H4 (cell line): ENCODE results near the gene AGBL3. TPM values are rescaled to one million over a fixed set of nuclear protein-coding genes. Genes with fewer than 3 reads are reported as not detected.
A peak's percentile ranks its signal among the peaks of the same experiment; 100 is the strongest.

Experiments
- DNase-seq: peaks from one replicate; pipeline ENCODE4 v3.0.0-alpha.2; 2015; ENCODE audit warnings: low spot score
- total RNA-seq: library from RNA; depleted of rRNA; stranded (reverse); fragments of >200 nt; shearing (Covaris generic); gene quantifications from 2 replicates; pipeline ENCODE4 v1.2.3, GENCODE V29; 2014; rRNA removed

The AGBL3 gene
- total RNA-seq, result 1.2 TPM in 1 of 2 replicates, not detected in the other

- DNase-seq, result peak; percentile 98
Measured at GRCh38 chr7:134986363-134987251, at the start of gene AGBL3. AGBL3 (plus strand) TSS chr7:134986508; CDS start chr7:134987934, 1,426 bp downstream.

DNA sequence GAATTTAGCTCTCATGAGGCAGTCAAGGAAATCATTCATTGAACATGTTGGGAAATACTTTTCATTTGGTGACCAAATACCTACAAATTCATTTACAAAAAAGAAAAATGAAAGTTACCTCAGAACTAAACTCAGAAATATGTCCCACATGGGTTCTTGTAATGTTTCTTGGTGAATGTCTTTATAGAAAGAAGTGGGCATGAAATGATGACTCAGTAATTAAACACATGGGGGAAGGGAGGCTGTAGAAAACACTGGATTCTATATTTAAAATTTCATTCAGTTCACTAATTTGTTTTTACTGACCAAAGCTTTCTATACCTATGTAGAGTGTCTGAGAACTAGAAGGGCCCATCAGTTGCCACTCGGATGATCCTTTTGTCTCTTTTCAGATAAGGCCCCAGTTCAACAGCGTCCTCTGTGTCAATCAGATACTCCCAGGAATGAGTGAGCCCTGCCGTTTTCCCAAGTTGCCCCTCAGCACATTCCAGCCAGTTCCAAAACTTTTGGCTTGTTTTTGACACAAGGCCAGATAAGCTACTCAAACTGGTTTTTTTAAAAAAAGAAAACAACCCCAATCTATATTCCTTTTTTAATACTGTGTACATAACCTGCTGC, 49.3 kb upstream of the AGBL3 start:
- DNase-seq, result no peak

DNA sequence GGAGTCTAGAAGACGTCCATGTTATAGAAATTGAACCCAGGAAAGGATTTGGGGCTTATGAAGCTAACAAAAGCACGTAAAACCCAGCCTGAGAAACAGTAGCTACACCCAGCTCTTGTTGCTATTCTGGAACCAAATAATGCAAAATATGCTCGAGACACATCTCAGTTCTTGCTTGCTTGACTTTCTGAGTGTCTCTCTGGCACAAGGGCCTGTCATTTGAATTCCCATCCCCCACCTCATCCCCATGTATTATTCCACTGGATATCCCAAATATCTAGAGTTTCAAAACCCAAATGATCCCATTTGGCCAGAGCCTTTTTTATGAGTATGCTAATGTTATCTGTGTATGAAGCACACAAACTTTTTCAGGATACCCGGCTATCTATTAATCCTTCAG, 48.2 kb upstream of the AGBL3 start:
- no peak for DNase-seq

- no peak for DNase-seq
Measured at GRCh38 chr7:134939136-134939535, 47.2 kb upstream of the AGBL3 start.

DNA sequence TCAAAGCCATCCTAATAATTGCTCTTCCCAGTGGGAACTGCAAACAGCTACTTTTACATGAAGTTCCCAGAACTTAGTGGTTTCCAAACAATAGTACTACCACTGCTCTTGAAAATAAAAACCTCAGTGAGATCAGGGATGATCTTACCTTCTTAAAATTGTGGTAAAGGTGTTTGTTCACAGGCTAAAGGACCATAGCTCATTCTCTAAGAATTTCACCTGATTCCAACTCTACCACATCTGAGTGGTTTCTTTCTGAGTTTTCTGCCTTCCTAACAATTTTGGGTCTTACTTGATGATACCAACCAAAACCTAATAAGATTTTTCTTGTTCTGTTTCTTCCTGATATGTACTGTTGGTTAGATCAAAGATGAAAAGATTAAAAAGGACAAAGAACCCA, 45.6 kb upstream of the AGBL3 start:
- DNase-seq, result no peak

DNA sequence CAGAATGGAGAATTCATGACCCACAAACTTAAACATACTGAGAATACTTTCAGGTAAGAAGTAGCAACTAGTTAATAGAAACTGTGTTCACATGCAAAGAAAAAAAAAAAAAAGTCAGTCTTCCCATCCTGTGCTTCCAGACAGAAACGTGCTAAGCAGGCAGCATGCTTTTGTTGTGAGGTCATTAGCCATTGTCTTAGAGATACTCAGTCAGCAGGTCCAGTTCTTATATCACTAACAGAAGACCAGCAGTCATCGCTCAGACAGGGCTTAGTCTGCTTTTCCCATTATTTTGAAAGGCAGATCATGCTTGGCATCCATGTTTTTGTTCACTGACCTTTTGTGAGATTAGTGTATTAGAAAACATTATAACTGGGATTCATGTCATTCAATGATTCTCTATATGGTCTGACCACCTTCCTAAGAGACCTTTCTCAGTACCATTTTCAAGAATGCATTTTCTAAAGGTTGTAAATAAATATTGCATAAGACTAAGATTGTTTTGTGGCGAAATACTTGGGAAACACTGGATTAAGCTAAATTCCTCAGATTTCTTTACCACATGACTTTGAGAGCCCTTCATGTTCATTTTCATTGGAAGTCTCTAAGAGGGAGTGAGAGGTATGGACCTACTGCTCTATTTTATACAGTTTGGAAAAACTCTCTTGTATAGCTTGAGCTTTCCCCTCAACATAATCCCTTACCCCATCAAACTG, 45.0 kb upstream of the AGBL3 start:
- peak; percentile 57 for DNase-seq

GRCh38 chr7:134941952-134942351, 44.4 kb upstream of the AGBL3 start:
- DNase-seq, result no peak

DNA sequence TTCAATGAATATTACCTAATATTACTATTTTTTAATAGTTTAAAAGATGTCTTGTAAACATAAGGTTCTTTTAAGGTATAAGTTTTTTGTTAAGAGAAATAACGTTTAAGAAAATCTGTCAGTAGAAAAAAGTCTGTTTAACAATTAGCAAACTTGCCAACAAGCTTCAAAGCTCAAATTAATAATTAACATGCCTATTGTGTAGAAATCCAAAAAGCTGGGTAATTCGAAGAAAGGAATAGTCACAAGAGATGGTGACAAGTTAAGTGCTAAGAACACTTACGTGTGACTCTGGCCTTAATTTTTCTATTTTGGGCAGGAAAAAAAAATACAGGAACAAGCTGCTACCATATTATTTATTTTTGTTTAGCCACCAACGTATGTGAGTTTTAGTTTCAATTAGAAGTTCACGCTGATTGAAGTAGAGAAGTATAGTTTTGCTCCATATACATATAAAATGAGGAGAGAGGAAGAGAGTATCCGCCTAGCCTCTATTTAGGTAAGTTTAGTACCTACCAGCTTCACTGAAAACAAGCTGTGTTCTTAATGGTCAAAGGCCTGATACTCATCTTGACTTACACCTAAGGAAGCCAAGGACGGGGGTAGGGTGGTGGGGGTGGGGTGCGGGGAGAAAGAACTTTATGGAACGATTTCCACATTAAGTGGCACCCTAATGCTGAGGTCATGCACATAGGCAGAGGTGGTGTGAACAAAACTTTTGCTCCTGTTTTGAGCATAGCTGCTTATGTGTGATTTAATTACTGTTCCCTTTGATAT, 43.4 kb upstream of the AGBL3 start:
- no peak for DNase-seq

DNA sequence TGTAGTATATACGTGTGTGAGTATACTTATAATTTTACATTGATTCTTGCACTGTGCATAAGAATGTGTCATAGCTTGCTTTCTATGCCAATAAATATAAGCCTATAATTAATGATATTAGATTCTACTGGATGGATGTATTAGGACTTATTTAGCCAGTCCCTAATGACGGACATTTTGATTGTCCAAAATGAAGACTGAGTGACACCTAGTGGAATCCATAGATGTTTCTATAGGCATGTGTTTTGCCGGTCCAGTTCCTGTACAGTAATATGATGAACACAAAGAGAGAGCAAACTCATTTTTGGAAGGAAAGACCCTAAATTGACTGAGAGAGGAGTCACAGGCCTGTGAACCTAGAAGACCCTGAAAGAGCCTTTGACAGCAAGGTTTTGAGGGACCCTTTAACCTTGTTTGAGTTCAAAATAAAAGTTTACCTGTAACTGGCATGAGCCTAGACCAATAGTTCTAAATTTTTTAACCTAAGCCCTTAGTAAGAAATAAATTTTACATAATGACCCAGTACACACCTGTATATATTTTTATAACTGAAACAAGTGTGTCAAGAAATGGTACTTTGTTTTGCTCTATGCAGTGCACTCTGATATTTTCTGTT, 42.4 kb upstream of the AGBL3 start:
- peak; percentile 23 for DNase-seq

DNA sequence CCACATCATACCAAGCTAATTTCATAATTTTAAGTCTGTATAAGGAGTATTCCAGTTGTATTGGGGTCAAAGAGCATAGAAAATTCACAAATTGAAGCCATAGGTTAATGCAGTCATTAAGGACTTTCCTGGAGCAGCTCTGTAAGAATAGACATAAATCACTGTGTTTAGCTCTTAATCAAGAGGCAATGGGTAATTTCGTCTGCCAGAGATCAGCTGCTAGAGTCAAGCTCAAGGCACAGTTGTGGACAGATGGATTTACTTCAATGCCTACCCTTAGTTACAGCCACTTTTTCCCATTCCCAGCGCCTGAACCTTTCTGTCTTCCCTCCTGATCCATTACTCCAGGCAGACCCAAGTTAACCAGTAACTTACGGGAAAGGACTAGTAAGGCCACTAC, 40.6 kb upstream of the AGBL3 start:
- DNase-seq, result no peak

- DNase-seq, result no peak
Measured at GRCh38 chr7:134946260-134946659, 40.0 kb upstream of the AGBL3 start.

DNA sequence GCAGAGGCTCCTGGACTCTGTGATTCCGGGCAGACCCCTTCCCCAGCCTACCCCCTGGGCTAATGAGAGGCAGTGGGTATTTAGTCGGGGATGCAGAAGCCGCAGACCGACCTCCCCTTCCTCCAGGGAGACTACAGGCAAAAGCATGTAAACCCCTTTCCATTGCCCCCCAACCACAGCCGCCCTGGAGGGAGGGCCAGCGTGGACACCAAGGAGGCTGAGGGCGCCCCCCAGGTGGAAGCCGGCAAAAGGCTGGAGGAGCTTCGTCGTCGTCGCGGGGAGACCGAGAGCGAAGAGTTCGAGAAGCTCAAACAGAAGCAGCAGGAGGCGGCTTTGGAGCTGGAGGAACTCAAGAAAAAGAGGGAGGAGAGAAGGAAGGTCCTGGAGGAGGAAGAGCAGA, 39.0 kb upstream of the AGBL3 start:
- DNase-seq, result no peak

- no peak for DNase-seq
Measured at GRCh38 chr7:134947831-134948230, 38.5 kb upstream of the AGBL3 start.

GRCh38 chr7:134948246-134948645, 38.1 kb upstream of the AGBL3 start:
- DNase-seq, result no peak

GRCh38 chr7:134948736-134949135, 37.6 kb upstream of the AGBL3 start:
- no peak for DNase-seq

GRCh38 chr7:134949171-134949570, 37.1 kb upstream of the AGBL3 start:
- no peak for DNase-seq

- peak; percentile 35 for DNase-seq
Measured at GRCh38 chr7:134954197-134955082, 31.9 kb upstream of the AGBL3 start.

- DNase-seq, result no peak
Measured at GRCh38 chr7:134957005-134957404, 29.3 kb upstream of the AGBL3 start.

- DNase-seq, result no peak
Measured at GRCh38 chr7:134959810-134960209, 26.5 kb upstream of the AGBL3 start.

DNA sequence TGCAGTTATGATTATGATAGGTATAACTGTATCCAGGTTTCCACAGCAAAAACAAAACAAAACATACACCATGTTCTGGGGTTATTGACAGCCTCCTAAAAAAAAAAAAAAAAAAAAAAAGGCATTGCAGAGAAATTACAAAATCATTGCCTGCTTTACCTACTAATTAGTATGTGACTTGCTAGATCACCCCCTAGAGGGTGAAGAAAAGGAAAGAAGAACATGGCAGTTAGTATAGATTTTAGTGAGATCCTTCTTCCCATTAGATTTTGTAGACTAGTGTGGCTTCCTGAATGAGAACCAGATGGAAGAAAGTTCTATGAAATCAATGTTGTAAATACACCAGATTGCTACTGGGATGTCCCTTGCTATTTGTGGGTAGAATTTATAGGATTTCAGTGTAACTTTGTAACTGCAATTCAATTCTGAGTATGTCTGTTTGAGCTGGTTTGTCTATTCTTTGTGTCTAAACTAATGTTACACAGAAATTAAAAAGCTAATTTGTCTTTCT, 24.0 kb upstream of the AGBL3 start:
- DNase-seq, result no peak
